ENCODE results near the gene MED10. TPM values are rescaled to one million over a fixed set of nuclear protein-coding genes. Genes with fewer than 3 reads are reported as not detected.

MED10 gene
- total RNA-seq, 1 donor from 2014 or later: 29.2 TPM

GRCh38 chr5:6322163-6322713, 56.1 kb downstream of the MED10 start:
- intact Hi-C loops (cut with micrococcal nuclease): no loop called here
- no peak for ATAC-seq
- no peak for DNase-seq

Other genes with a start within 250 kb of the MED10 start
- 22.1 TPM for gene UBE2QL1, start 70.3 kb upstream of the MED10 start, total RNA-seq